ENCODE data around the gene PRKCA. TPM values are rescaled to one million over a fixed set of nuclear protein-coding genes. Genes with fewer than 3 reads are reported as not detected.

The PRKCA gene
- total and polyA plus RNA-seq, 9 of the 15 experiments (the other 6 are each of a cell fraction or from before 2014, with no cell fraction given), result 3.2 to 33.0 (median 17.8) TPM

DNA sequence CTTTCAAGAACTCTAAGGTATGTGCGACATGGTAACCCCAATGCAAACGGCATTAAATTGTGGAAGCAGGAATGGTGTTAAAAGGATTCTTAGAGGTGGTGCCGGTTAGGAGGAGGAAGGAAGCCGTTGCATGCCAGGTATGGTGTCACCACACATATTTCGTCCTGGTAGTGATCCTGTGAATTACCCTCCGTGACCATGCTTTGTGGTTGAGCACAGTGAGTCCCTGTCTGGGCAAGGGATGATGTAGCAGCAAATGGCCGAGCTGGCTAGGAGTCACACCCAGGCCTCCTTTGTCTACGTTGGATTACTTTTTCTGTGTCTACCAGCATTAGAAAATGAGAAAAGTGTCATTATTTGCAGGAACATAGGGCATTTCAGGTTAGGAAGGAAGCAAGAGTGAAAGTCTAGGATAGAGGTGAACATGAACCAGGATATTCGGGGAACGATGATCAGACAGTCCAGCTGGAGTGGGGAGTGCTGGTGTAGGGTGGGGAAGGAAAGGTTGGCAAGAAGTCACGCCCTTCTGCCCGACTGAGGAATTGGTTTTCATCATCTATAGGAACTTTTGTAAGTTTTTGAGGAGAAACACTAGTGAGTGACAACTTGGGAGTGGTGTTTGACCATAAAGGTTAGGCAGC, 123.5 kb downstream of the PRKCA start:
- intact Hi-C loops (cut with micrococcal nuclease), result loop anchor here (1.0 to 5.0 kb wide), 3 partner anchors 124 to 171 kb away; partner anchors contain the start of gene PRKCA
- POLR2A ChIA-PET, result no interaction called here
- Histone ChIP-seq H4K20me1 (replicated peaks; ENCODE audit: control insufficient read depth, insufficient read depth, low read length) (peaks cover 4% of the 10 kb centered on the region; the same call in 1 of the 2 replicates), H2AFZ (ENCODE audit: low read depth, low read length) (no peak overlapping the region), H3K4me1 (replicated peaks in 1 of 2; ENCODE audit: control insufficient read depth in 2 of 2, insufficient read depth in 2 of 2, low read length in 2 of 2) (no peaks in the 10 kb centered on the region; a peak in 3 of 5 replicates), H3K9me1 (ENCODE audit: control insufficient read depth, insufficient read depth, low read length) (peaks cover 2% of the 10 kb centered on the region), H3K9ac (ENCODE audit: insufficient read depth in 1 of 2, low read depth in 2 of 2, low read length in 2 of 2) (no peak overlapping the region), H3K27me3 (ENCODE audit: control insufficient read depth in 2 of 2, insufficient read depth in 2 of 2, low read length in 2 of 2) (no peaks in the 10 kb centered on the region), H3K4me2 (ENCODE audit: insufficient read depth, low read length) (no peak overlapping the region), H3K27ac (ENCODE audit: extremely low read depth, low read depth, low read length) (no peak overlapping the region), H3K79me2 (ENCODE audit: control insufficient read depth, insufficient read depth, low read length) (peaks cover 31% of the 10 kb centered on the region), H3K4me3 (no peak overlapping the region), H3K9me3 (replicated peaks; ENCODE audit: control insufficient read depth, insufficient read depth, low read depth, low read length) (no peaks in the 10 kb centered on the region), H3K36me3 (ENCODE audit: control insufficient read depth, insufficient read depth, low read length) (no peaks in the 10 kb centered on the region; the same call in 2 of the 3 replicates)
- no TSS peak for BruUV-seq (replicated peaks)
- CTCF ChIA-PET (ENCODE audit: low intra/inter-chr PET ratio), result interaction anchor here (1.6 kb wide), 1 partner anchor 171 kb away, joined by 4 read pairs; no protein-coding TSS in a partner anchor
- no peak for FAIRE-seq
- DNase-seq (ENCODE audit: extremely low read depth in 1 of 4, low spot score in 3 of 4), result no peak
- WGBS (ENCODE audit: insufficient coverage, low coverage, missing lambda C conversion rate), result 71% methylated on average over 11 of the region's 12 CpGs
- no peak for ATAC-seq
- in situ Hi-C loops (cut with MboI), result no loop called here
- TF ChIP-seq ZBTB1 (CRISPR knock-in tag; IDR thresholded peaks at IDR 0.05; ENCODE audit: borderline replicate concordance, low read depth), result no peak
- TF ChIP-seq MCM2 (IDR thresholded peaks at IDR 0.05; ENCODE audit: low read depth), result no peak
- TF ChIP-seq ZNF717 (CRISPR knock-in tag; IDR thresholded peaks at IDR 0.05), result no peak
- no peak for TF ChIP-seq CBX5 (IDR thresholded peaks at IDR 0.05; ENCODE audit: borderline replicate concordance, low read depth)
- TF ChIP-seq, protein P1, sequence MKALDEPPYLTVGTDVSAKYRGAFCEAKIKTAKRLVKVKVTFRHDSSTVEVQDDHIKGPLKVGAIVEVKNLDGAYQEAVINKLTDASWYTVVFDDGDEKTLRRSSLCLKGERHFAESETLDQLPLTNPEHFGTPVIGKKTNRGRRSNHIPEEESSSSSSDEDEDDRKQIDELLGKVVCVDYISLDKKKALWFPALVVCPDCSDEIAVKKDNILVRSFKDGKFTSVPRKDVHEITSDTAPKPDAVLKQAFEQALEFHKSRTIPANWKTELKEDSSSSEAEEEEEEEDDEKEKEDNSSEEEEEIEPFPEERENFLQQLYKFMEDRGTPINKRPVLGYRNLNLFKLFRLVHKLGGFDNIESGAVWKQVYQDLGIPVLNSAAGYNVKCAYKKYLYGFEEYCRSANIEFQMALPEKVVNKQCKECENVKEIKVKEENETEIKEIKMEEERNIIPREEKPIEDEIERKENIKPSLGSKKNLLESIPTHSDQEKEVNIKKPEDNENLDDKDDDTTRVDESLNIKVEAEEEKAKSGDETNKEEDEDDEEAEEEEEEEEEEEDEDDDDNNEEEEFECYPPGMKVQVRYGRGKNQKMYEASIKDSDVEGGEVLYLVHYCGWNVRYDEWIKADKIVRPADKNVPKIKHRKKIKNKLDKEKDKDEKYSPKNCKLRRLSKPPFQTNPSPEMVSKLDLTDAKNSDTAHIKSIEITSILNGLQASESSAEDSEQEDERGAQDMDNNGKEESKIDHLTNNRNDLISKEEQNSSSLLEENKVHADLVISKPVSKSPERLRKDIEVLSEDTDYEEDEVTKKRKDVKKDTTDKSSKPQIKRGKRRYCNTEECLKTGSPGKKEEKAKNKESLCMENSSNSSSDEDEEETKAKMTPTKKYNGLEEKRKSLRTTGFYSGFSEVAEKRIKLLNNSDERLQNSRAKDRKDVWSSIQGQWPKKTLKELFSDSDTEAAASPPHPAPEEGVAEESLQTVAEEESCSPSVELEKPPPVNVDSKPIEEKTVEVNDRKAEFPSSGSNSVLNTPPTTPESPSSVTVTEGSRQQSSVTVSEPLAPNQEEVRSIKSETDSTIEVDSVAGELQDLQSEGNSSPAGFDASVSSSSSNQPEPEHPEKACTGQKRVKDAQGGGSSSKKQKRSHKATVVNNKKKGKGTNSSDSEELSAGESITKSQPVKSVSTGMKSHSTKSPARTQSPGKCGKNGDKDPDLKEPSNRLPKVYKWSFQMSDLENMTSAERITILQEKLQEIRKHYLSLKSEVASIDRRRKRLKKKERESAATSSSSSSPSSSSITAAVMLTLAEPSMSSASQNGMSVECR (CRISPR knock-in tag; IDR thresholded peaks at IDR 0.05), result no peak
- TF ChIP-seq NR2F6 (CRISPR knock-in tag; IDR thresholded peaks at IDR 0.05), result no peak
- TF ChIP-seq, protein P2, sequence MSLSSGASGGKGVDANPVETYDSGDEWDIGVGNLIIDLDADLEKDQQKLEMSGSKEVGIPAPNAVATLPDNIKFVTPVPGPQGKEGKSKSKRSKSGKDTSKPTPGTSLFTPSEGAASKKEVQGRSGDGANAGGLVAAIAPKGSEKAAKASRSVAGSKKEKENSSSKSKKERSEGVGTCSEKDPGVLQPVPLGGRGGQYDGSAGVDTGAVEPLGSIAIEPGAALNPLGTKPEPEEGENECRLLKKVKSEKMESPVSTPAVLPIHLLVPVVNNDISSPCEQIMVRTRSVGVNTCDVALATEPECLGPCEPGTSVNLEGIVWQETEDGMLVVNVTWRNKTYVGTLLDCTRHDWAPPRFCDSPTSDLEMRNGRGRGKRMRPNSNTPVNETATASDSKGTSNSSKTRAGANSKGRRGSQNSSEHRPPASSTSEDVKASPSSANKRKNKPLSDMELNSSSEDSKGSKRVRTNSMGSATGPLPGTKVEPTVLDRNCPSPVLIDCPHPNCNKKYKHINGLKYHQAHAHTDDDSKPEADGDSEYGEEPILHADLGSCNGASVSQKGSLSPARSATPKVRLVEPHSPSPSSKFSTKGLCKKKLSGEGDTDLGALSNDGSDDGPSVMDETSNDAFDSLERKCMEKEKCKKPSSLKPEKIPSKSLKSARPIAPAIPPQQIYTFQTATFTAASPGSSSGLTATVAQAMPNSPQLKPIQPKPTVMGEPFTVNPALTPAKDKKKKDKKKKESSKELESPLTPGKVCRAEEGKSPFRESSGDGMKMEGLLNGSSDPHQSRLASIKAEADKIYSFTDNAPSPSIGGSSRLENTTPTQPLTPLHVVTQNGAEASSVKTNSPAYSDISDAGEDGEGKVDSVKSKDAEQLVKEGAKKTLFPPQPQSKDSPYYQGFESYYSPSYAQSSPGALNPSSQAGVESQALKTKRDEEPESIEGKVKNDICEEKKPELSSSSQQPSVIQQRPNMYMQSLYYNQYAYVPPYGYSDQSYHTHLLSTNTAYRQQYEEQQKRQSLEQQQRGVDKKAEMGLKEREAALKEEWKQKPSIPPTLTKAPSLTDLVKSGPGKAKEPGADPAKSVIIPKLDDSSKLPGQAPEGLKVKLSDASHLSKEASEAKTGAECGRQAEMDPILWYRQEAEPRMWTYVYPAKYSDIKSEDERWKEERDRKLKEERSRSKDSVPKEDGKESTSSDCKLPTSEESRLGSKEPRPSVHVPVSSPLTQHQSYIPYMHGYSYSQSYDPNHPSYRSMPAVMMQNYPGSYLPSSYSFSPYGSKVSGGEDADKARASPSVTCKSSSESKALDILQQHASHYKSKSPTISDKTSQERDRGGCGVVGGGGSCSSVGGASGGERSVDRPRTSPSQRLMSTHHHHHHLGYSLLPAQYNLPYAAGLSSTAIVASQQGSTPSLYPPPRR (CRISPR knock-in tag; IDR thresholded peaks at IDR 0.05; ENCODE audit: borderline replicate concordance), result no peak
- TF ChIP-seq ZSCAN32 (CRISPR knock-in tag; IDR thresholded peaks at IDR 0.05), result no peak
- TF ChIP-seq HEY1 (CRISPR knock-in tag; IDR thresholded peaks at IDR 0.05; ENCODE audit: borderline replicate concordance), result no peak

All from K562 (cell line).